SU-DHL-6 (cell line): Measurements from ENCODE around the gene MRGPRF.

Source experiments
- H2AFZ ChIP-seq: fragments of 200-600 bp; sonication (generic); 2 replicates; pipeline ENCODE4 v1.6.1; 2014; ENCODE audit warnings: low read depth, mild to moderate bottlenecking, moderate library complexity, mixed read lengths, antibody characterized with exemption, low read length; ENCODE audit not compliant: severe bottlenecking
- H3F3A ChIP-seq: fragments of 200-600 bp; shearing (Covaris generic); 2 replicates; pipeline ENCODE4 v1.6.0; 2016; ENCODE audit warnings: antibody characterized with exemption, mild to moderate bottlenecking; ENCODE audit not compliant: insufficient read depth
- H3K27ac ChIP-seq: fragments of 200-600 bp; sonication (generic); 2 replicates; pipeline ENCODE4 v1.5.1; 2016; ENCODE audit warnings: low read depth, mild to moderate bottlenecking, low read length, moderate library complexity, mixed read lengths
- H3K27me3 ChIP-seq: fragments of 200-600 bp; sonication (generic), shearing (Covaris generic); 2 replicates; pipeline ENCODE4 v1.6.0; 2014; ENCODE audit warnings: mild to moderate bottlenecking, low read length
- H3K36me3 ChIP-seq: fragments of 200-600 bp; sonication (generic); 2 replicates; pipeline ENCODE4 v1.6.1; 2014; ENCODE audit warnings: mild to moderate bottlenecking, low read length, mixed read lengths
- H3K4me2 ChIP-seq: fragments of 300-600, 200-600 bp; shearing (Covaris generic), sonication (generic); 2 replicates; pipeline ENCODE4 v1.6.0; 2014; ENCODE audit warnings: low read length, low read depth, mild to moderate bottlenecking; ENCODE audit not compliant: poor library complexity, severe bottlenecking
- H3K4me3 ChIP-seq: fragments of 200-600 bp; sonication (generic); 2 replicates; pipeline ENCODE4 v1.5.1; 2014; ENCODE audit warnings: antibody characterized with exemption, low read length, mild to moderate bottlenecking, mixed read lengths; ENCODE audit not compliant: insufficient read depth, poor library complexity, severe bottlenecking
- H3K79me2 ChIP-seq: fragments of 200-600 bp; sonication (generic); 2 replicates; pipeline ENCODE4 v1.6.1; 2014; ENCODE audit warnings: mild to moderate bottlenecking, low read length, moderate library complexity; ENCODE audit not compliant: insufficient read depth
- H3K9ac ChIP-seq: fragments of 200-600 bp; sonication (generic); 2 replicates; pipeline ENCODE4 v1.7.0; 2014; ENCODE audit warnings: mild to moderate bottlenecking, low read length
- H3K9me2 ChIP-seq: fragments of 200-600 bp; sonication (generic); replicated peaks from 2 replicates; pipeline ENCODE4 v1.6.1; 2014; ENCODE audit warnings: low read length; ENCODE audit not compliant: insufficient read depth
- H3K9me3 ChIP-seq: fragments of 200-600 bp; sonication (generic); 2 replicates; pipeline ENCODE4 v1.6.1; 2014; ENCODE audit warnings: low read length, mixed read lengths; ENCODE audit not compliant: insufficient read depth
- H4K20me1 ChIP-seq: fragments of 200-600 bp; sonication (generic); 2 replicates; pipeline ENCODE4 v1.6.1; 2014; ENCODE audit warnings: low read depth, mild to moderate bottlenecking, antibody characterized with exemption, low read length, moderate library complexity, mixed read lengths
- EZH2phosphoT487 ChIP-seq: fragments of 200-600 bp; sonication (generic), shearing (Covaris generic); conservative IDR thresholded peaks from 2 replicates; pipeline ENCODE4 v1.6.1; 2018; ENCODE audit warnings: mild to moderate bottlenecking, antibody characterized with exemption, low read length, moderate library complexity, mixed read lengths
- TF ChIP-seq, protein P1 (sequence below): fragments of 200-600 bp; sonication (generic); IDR thresholded peaks from one replicate; pipeline ENCODE4 v1.5.1; 2017; ENCODE audit warnings: antibody characterized with exemption, mild to moderate bottlenecking, low read length, moderate library complexity; ENCODE audit not compliant: insufficient read depth, poor library complexity, severe bottlenecking

The MRGPRF gene

GRCh38 chr11:68977781-68978625 lies 35.0 kb downstream of the MRGPRF start:
- no peak overlapping the region for H3K27ac ChIP-seq
- no peaks in the 10 kb centered on the region for H4K20me1 ChIP-seq
- H3K79me2 ChIP-seq = no peaks in the 10 kb centered on the region
- H3K4me3 ChIP-seq = no peak overlapping the region
- no peaks in the 10 kb centered on the region for H3K27me3 ChIP-seq
- TF ChIP-seq EZH2phosphoT487 = no peak
- TF ChIP-seq, protein P1, sequence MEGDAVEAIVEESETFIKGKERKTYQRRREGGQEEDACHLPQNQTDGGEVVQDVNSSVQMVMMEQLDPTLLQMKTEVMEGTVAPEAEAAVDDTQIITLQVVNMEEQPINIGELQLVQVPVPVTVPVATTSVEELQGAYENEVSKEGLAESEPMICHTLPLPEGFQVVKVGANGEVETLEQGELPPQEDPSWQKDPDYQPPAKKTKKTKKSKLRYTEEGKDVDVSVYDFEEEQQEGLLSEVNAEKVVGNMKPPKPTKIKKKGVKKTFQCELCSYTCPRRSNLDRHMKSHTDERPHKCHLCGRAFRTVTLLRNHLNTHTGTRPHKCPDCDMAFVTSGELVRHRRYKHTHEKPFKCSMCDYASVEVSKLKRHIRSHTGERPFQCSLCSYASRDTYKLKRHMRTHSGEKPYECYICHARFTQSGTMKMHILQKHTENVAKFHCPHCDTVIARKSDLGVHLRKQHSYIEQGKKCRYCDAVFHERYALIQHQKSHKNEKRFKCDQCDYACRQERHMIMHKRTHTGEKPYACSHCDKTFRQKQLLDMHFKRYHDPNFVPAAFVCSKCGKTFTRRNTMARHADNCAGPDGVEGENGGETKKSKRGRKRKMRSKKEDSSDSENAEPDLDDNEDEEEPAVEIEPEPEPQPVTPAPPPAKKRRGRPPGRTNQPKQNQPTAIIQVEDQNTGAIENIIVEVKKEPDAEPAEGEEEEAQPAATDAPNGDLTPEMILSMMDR = no peak
- no peak overlapping the region for H2AFZ ChIP-seq
- no peaks in the 10 kb centered on the region for H3F3A ChIP-seq
- no peak overlapping the region for H3K9ac ChIP-seq
- no peaks in the 10 kb centered on the region for H3K9me3 ChIP-seq
- H3K4me2 ChIP-seq = no peak overlapping the region
- no peaks in the 10 kb centered on the region for H3K36me3 ChIP-seq
- no peaks in the 10 kb centered on the region for H3K9me2 ChIP-seq

DNA sequence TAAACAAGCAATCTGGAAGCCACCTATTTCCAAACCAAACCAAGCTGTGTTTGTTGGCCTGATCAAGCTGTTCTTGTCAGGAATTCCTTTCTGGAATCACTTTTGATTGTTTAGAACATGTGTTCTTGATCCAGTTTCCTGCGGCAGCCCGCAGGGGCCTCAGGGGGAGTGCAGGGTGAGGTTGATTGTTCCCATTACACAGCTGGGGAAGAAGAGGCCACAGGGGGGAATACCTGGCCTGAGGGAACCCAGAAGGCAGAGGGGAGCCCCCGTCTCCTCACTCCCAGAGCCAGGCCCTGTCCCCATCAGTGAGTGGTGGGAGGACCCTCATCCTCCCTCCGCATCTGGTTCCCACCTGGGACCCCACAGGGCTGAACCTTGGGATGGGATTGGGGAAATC lies 36.5 kb downstream of the MRGPRF start:
- no peaks in the 10 kb centered on the region for H3F3A ChIP-seq
- TF ChIP-seq EZH2phosphoT487 = no peak
- TF ChIP-seq, protein P1 = no peak
- H3K9me2 ChIP-seq = no peaks in the 10 kb centered on the region
- no peak overlapping the region for H3K9ac ChIP-seq
- no peak overlapping the region for H2AFZ ChIP-seq
- H3K4me3 ChIP-seq = no peak overlapping the region
- no peak overlapping the region for H3K4me2 ChIP-seq
- no peaks in the 10 kb centered on the region for H3K9me3 ChIP-seq
- H3K27me3 ChIP-seq = no peaks in the 10 kb centered on the region
- no peak overlapping the region for H3K27ac ChIP-seq
- no peaks in the 10 kb centered on the region for H3K79me2 ChIP-seq
- no peaks in the 10 kb centered on the region for H3K36me3 ChIP-seq
- H4K20me1 ChIP-seq = no peaks in the 10 kb centered on the region

GRCh38 chr11:68976095-68976494 lies 37.0 kb downstream of the MRGPRF start:
- no peak overlapping the region for H3K9ac ChIP-seq
- H3K4me2 ChIP-seq = no peak overlapping the region
- TF ChIP-seq EZH2phosphoT487 = no peak
- TF ChIP-seq, protein P1 = no peak
- H3K36me3 ChIP-seq = no peaks in the 10 kb centered on the region
- no peaks in the 10 kb centered on the region for H3F3A ChIP-seq
- no peaks in the 10 kb centered on the region for H3K9me3 ChIP-seq
- no peaks in the 10 kb centered on the region for H3K9me2 ChIP-seq
- H2AFZ ChIP-seq = no peak overlapping the region
- H3K27me3 ChIP-seq = no peaks in the 10 kb centered on the region
- no peak overlapping the region for H3K4me3 ChIP-seq
- H3K27ac ChIP-seq = no peak overlapping the region
- H4K20me1 ChIP-seq = no peaks in the 10 kb centered on the region
- H3K79me2 ChIP-seq = no peaks in the 10 kb centered on the region
